MM.1S (cell line): ENCODE data around the gene DPEP2NB.

ENCODE experiments used
- DNase-seq: peaks from one replicate; pipeline ENCODE4 v3.0.0-alpha.2; 2015
- H2AFZ ChIP-seq: fragments of 300-600 bp; sonication (generic); 2 replicates; pipeline ENCODE4 v1.6.0; 2016; ENCODE audit warnings: antibody characterized with exemption, low read length
- H3F3A ChIP-seq: fragments of 300-600 bp; sonication (generic); 2 replicates; pipeline ENCODE4 v1.6.1; 2016; ENCODE audit warnings: mild to moderate bottlenecking, antibody characterized with exemption, low read length, moderate library complexity, mixed read lengths; ENCODE audit not compliant: insufficient read depth
- H3K27ac ChIP-seq: fragments of 300-600 bp; sonication (generic); 2 replicates; pipeline ENCODE4 v1.5.1; 2016; ENCODE audit warnings: mild to moderate bottlenecking, low read length
- H3K27me3 ChIP-seq: fragments of 300-600 bp; sonication (generic); replicated peaks from 2 replicates; pipeline ENCODE4 v1.6.0; 2016; ENCODE audit warnings: low read length; ENCODE audit not compliant: insufficient read depth
- H3K36me3 ChIP-seq: fragments of 300-600 bp; sonication (generic); replicated peaks from 2 replicates; pipeline ENCODE4 v1.6.1; 2016; ENCODE audit warnings: mild to moderate bottlenecking, low read length, mixed read lengths; ENCODE audit not compliant: insufficient read depth
- H3K4me1 ChIP-seq: fragments of 300-600 bp; sonication (generic); 2 replicates; pipeline ENCODE4 v1.6.1; 2016; ENCODE audit warnings: low read length, mixed read lengths
- H3K4me2 ChIP-seq: fragments of 300-600 bp; sonication (generic); 2 replicates; pipeline ENCODE4 v1.6.0; 2016; ENCODE audit warnings: low read depth, low read length
- H3K4me3 ChIP-seq: fragments of 300-600 bp; sonication (generic); 2 replicates; pipeline ENCODE4 v1.5.1; 2016; ENCODE audit warnings: low read length, mixed read lengths
- H3K79me2 ChIP-seq: fragments of 300-600 bp; sonication (generic); 2 replicates; pipeline ENCODE4 v1.6.1; 2016; ENCODE audit warnings: mixed run types, low read length, mixed read lengths
- H3K9ac ChIP-seq: fragments of 300-600 bp; sonication (generic); 2 replicates; pipeline ENCODE4 v1.6.1; 2016; ENCODE audit warnings: low read length, mixed read lengths
- H3K9me2 ChIP-seq: fragments of 300-600 bp; sonication (generic); replicated peaks from 2 replicates; pipeline ENCODE4 v1.6.1; 2016; ENCODE audit warnings: mild to moderate bottlenecking, low read length, mixed read lengths; ENCODE audit not compliant: insufficient read depth
- H3K9me3 ChIP-seq: fragments of 300-600 bp; sonication (generic); replicated peaks from 2 replicates; pipeline ENCODE4 v1.6.1; 2016; ENCODE audit warnings: mild to moderate bottlenecking, low read length, mixed read lengths; ENCODE audit not compliant: insufficient read depth
- H4K20me1 ChIP-seq: fragments of 300-600 bp; sonication (generic); 2 replicates; pipeline ENCODE4 v1.6.1; 2016; ENCODE audit warnings: mild to moderate bottlenecking, low read length, moderate library complexity, mixed read lengths; ENCODE audit not compliant: insufficient read depth
- CTCF ChIP-seq: fragments of 300-600 bp; sonication (generic); IDR thresholded peaks from 2 replicates; pipeline ENCODE4 v1.5.1; 2016; ENCODE audit warnings: antibody characterized with exemption, low read length, mixed read lengths
- EZH2 ChIP-seq: fragments of 300-600 bp; sonication (generic); optimal IDR thresholded peaks from 2 replicates; pipeline ENCODE3; 2017; ENCODE audit warnings: low read depth, mild to moderate bottlenecking, antibody characterized with exemption, low read length, mixed read lengths
- EZH2phosphoT487 ChIP-seq: fragments of 300-600 bp; sonication (generic); IDR thresholded peaks from 2 replicates; pipeline ENCODE4 v1.6.1; 2018; ENCODE audit warnings: antibody characterized with exemption, low read length

Gene DPEP2NB

GRCh38 chr16:68022728-68023537 is 7.2 kb upstream of the DPEP2NB start, which contains the start of the genes DDX28 and DUS2:
Gene DDX28, minus strand, starts transcription at chr16:68023232. Its CDS starts 30 bp downstream, at chr16:68023202.
Gene DUS2, plus strand, starts transcription at chr16:68023284. Its CDS starts 14,740 bp downstream, at chr16:68038024.
- DNase-seq, result peak; percentile 93
- peak within 1 kb of the TSS; percentile 97 for H2AFZ ChIP-seq
- no peaks in the 10 kb centered on the region for H4K20me1 ChIP-seq
- peak within 1 kb of the TSS; percentile 95 for H3K9ac ChIP-seq
- no peaks in the 10 kb centered on the region for H3K36me3 ChIP-seq
- no peaks in the 10 kb centered on the region for H3K27me3 ChIP-seq
- no peaks in the 10 kb centered on the region for H3K9me3 ChIP-seq
- H3K9me2 ChIP-seq, result no peaks in the 10 kb centered on the region
- H3K79me2 ChIP-seq, result peaks cover 45% of the 10 kb centered on the region
- TF ChIP-seq CTCF (0 out of 2 replicates have a peak, but pooled peaks have one; percentile 11), EZH2 (no peak)
- H3K4me3 ChIP-seq, result peak within 1 kb of the TSS; percentile 97
- peak within 1 kb of the TSS; percentile 89 for H3K4me2 ChIP-seq
- 0 out of 2 replicates have a peak, but pooled peaks cover 5% of the 10 kb centered on the region for H3K4me1 ChIP-seq
- peaks cover 9% of the 10 kb centered on the region; the same call in 1 of the 2 replicates for H3F3A ChIP-seq
- H3K27ac ChIP-seq, result peak within 1 kb of the TSS; percentile 62

- peak overlapping the region; percentile 97 for H2AFZ ChIP-seq
- peak overlapping the region; percentile 62; the same call in 1 of the 2 replicates for H3K27ac ChIP-seq
- H3K4me1 ChIP-seq, result 0 out of 2 replicates have a peak, but pooled peaks cover 5% of the 10 kb centered on the region
- no peaks in the 10 kb centered on the region for H3K36me3 ChIP-seq
- DNase-seq, result no peak
- no peaks in the 10 kb centered on the region for H3K9me3 ChIP-seq
- H4K20me1 ChIP-seq, result no peaks in the 10 kb centered on the region
- H3K27me3 ChIP-seq, result no peaks in the 10 kb centered on the region
- H3F3A ChIP-seq, result peaks cover 9% of the 10 kb centered on the region; the same call in 1 of the 2 replicates
- H3K9ac ChIP-seq, result peak overlapping the region; percentile 95
- TF ChIP-seq CTCF (no peak), EZH2phosphoT487 (no peak), EZH2 (no peak)
- peaks cover 41% of the 10 kb centered on the region for H3K79me2 ChIP-seq
- H3K9me2 ChIP-seq, result no peaks in the 10 kb centered on the region
- H3K4me3 ChIP-seq, result peak overlapping the region; percentile 97
- peak overlapping the region; percentile 89 for H3K4me2 ChIP-seq
Observed at GRCh38 chr16:68022278-68022727, 6.6 kb upstream of the DPEP2NB start.

GRCh38 chr16:68021490-68021889 is 5.8 kb upstream of the DPEP2NB start:
- no peak for DNase-seq
- Histone ChIP-seq H3K36me3 (no peaks in the 10 kb centered on the region), H3F3A (peaks cover 9% of the 10 kb centered on the region; the same call in 1 of the 2 replicates), H3K27ac (no peak overlapping the region), H3K9me2 (no peaks in the 10 kb centered on the region), H4K20me1 (no peaks in the 10 kb centered on the region), H3K9ac (no peak overlapping the region), H3K27me3 (no peaks in the 10 kb centered on the region), H2AFZ (no peak overlapping the region), H3K79me2 (peaks cover 41% of the 10 kb centered on the region), H3K4me2 (peak overlapping the region; percentile 89; the same call in 1 of the 2 replicates), H3K4me1 (0 out of 2 replicates have a peak, but pooled peaks cover 5% of the 10 kb centered on the region), H3K9me3 (no peaks in the 10 kb centered on the region), H3K4me3 (no peak overlapping the region; the same call in 1 of the 2 replicates)
- TF ChIP-seq EZH2 (no peak), EZH2phosphoT487 (no peak), CTCF (no peak)
